ENCODE data around the gene CHRNB4. TPM values are rescaled to one million over a fixed set of nuclear protein-coding genes. Genes with fewer than 3 reads are reported as not detected.

CHRNB4 gene
- total and polyA plus RNA-seq, 2 donors (not counting 1 experiment from before 2014, with no cell fraction given): not detected

DNA sequence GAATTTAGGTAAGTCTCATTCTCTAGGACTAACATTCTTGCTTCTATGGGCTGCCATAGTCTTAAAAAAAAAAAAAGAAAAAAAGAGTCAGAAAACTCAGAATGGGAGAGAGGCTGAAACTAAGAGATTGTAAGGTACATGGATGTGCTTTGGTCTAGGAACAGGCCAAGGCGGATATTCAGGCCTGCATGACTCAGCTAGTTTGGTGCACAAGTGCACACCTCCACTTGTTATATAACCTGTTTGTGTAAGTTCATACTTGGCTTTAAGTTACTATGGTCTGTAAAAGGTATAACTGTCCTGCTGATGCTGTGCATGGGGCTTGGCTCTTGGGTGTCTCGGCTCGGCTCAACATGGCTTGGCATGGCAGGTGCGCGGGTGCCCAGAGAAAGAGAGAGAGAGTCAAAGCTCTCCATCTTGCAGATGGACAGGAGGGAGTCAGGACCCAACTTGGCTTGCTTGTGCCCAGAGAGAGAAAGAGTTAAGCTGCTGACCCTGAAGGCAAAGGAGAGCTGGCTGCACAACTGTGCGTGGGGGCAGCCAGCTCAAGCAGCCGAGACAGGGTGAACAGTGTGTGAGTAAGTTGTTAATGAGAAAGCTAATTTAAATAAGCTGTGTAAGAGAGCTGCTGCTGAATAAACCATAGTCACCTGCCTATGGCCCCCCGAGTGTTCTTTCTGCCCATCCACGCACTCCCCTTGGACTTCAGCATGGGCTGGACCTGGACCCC lies 31.4 kb upstream of the CHRNB4 start:
- Histone ChIP-seq H3K27me3 (replicated peaks in 1 of 4; ENCODE audit: control extremely low read depth in 1 of 4, control insufficient read depth in 3 of 4, insufficient read depth in 4 of 4, low read length in 3 of 4) (no peaks in the 10 kb centered on the region), H3K79me2 (ENCODE audit: control insufficient read depth, insufficient read depth, low read length) (no peaks in the 10 kb centered on the region), H4K20me1 (ENCODE audit: control insufficient read depth, insufficient read depth, low read length, poor library complexity, severe bottlenecking) (no peaks in the 10 kb centered on the region), H3K9me3 (ENCODE audit: control extremely low read depth in 1 of 3, control insufficient read depth in 2 of 3, insufficient read depth in 1 of 3, low read length in 2 of 3) (peaks cover 0 to 6% (median 0%) of the 10 kb centered on the region in 3 donors), H3K4me3 (ENCODE audit: control extremely low read depth in 1 of 5, extremely low read depth in 1 of 5, insufficient read depth in 1 of 5, low read depth in 2 of 5, low read length in 4 of 5) (no peak overlapping the region), H3K4me2 (replicated peaks; ENCODE audit: low read depth, low read length, poor library complexity, severe bottlenecking) (no peak overlapping the region), H3K27ac (ENCODE audit: low read length in 2 of 2) (no peak overlapping the region), H3K4me1 (ENCODE audit: control insufficient read depth in 2 of 2, insufficient read depth in 2 of 2, low read length in 2 of 2) (no peaks in the 10 kb centered on the region), H2AFZ (ENCODE audit: insufficient read depth, low read depth, low read length, poor library complexity, severe bottlenecking) (no peak overlapping the region), H3K9ac (ENCODE audit: low read length) (no peak overlapping the region), H3K36me3 (replicated peaks in 1 of 2; ENCODE audit: control extremely low read depth in 1 of 2, control insufficient read depth in 1 of 2, extremely low read depth in 1 of 2, insufficient read depth in 2 of 2, low read length in 1 of 2) (no peaks in the 10 kb centered on the region)
- Mint-ChIP-seq H3K27me3 (peaks cover 9% of the 10 kb centered on the region), H3K4me3 (no peak overlapping the region), H3K4me1 (no peaks in the 10 kb centered on the region), H3K27ac (no peak overlapping the region), H3K9me3 (ENCODE audit: insufficient read depth) (no peaks in the 10 kb centered on the region)
- intact Hi-C loops (cut with micrococcal nuclease): no loop called here
- ChIA-PET POLR2A (no interaction called here), CTCF (interaction anchor here (0.7 kb wide), 1 partner anchor 26 kb away, joined by 3 read pairs; no protein-coding TSS in a partner anchor)
- TF ChIP-seq EZH2 (IDR thresholded peaks at IDR 0.05; ENCODE audit: borderline replicate concordance, insufficient read depth, low read depth, low read length, poor library complexity, severe bottlenecking): no peak
- TF ChIP-seq, protein P1, sequence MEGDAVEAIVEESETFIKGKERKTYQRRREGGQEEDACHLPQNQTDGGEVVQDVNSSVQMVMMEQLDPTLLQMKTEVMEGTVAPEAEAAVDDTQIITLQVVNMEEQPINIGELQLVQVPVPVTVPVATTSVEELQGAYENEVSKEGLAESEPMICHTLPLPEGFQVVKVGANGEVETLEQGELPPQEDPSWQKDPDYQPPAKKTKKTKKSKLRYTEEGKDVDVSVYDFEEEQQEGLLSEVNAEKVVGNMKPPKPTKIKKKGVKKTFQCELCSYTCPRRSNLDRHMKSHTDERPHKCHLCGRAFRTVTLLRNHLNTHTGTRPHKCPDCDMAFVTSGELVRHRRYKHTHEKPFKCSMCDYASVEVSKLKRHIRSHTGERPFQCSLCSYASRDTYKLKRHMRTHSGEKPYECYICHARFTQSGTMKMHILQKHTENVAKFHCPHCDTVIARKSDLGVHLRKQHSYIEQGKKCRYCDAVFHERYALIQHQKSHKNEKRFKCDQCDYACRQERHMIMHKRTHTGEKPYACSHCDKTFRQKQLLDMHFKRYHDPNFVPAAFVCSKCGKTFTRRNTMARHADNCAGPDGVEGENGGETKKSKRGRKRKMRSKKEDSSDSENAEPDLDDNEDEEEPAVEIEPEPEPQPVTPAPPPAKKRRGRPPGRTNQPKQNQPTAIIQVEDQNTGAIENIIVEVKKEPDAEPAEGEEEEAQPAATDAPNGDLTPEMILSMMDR (IDR thresholded peaks at IDR 0.05): no peak
- 100% methylated on average over 8 of the region's 9 CpGs for WGBS (ENCODE audit: insufficient coverage)
- ATAC-seq (ENCODE audit: low read depth) (no peak), DNase-seq (no peak)

DNA sequence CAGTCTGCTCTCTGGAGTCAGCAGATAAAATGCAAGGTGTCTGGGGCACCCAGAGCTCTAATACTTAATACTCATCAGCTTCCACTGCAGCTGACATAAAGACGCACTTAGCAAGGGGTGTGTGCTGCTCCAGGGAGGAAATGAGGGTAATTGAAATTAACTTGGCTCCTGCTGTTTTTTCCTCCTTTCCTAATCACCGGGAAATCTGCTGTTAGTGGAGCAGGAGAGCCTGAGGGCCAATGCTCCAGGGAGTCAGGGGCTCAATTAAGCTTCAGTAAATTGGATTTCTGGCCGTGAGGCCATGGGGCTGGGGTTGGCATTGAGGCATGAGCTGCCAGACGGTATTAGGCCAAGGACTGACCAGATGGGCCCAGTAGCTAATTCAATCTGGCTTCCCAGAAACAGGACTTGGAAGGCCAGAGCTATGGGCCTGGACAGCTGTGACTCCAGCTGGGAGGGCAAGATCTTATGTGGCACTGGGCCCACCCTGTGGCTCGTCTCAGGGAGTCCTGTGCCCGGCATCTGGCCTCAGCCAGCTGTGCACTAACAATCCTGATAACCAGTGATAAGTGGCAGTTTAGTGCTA lies 30.7 kb upstream of the CHRNB4 start:
- Histone ChIP-seq H4K20me1 (ENCODE audit: control insufficient read depth, insufficient read depth, low read length, poor library complexity, severe bottlenecking) (no peaks in the 10 kb centered on the region), H3K4me2 (replicated peaks; ENCODE audit: low read depth, low read length, poor library complexity, severe bottlenecking) (no peak overlapping the region), H3K9ac (ENCODE audit: low read length) (no peak overlapping the region), H3K27me3 (replicated peaks in 1 of 4; ENCODE audit: control extremely low read depth in 1 of 4, control insufficient read depth in 3 of 4, insufficient read depth in 4 of 4, low read length in 3 of 4) (no peaks in the 10 kb centered on the region), H3K27ac (ENCODE audit: low read length in 2 of 2) (no peak overlapping the region), H3K4me1 (ENCODE audit: control insufficient read depth in 2 of 2, insufficient read depth in 2 of 2, low read length in 2 of 2) (no peaks in the 10 kb centered on the region), H3K79me2 (ENCODE audit: control insufficient read depth, insufficient read depth, low read length) (no peaks in the 10 kb centered on the region), H3K4me3 (ENCODE audit: control extremely low read depth in 1 of 5, extremely low read depth in 1 of 5, insufficient read depth in 1 of 5, low read depth in 2 of 5, low read length in 4 of 5) (no peak overlapping the region), H3K36me3 (replicated peaks in 1 of 2; ENCODE audit: control extremely low read depth in 1 of 2, control insufficient read depth in 1 of 2, extremely low read depth in 1 of 2, insufficient read depth in 2 of 2, low read length in 1 of 2) (no peaks in the 10 kb centered on the region), H3K9me3 (ENCODE audit: control extremely low read depth in 1 of 3, control insufficient read depth in 2 of 3, insufficient read depth in 1 of 3, low read length in 2 of 3) (peaks cover 0 to 6% (median 0%) of the 10 kb centered on the region in 3 donors), H2AFZ (ENCODE audit: insufficient read depth, low read depth, low read length, poor library complexity, severe bottlenecking) (no peak overlapping the region)
- TF ChIP-seq, protein P1 (IDR thresholded peaks at IDR 0.05): no peak
- TF ChIP-seq EZH2 (IDR thresholded peaks at IDR 0.05; ENCODE audit: borderline replicate concordance, insufficient read depth, low read depth, low read length, poor library complexity, severe bottlenecking): no peak
- Mint-ChIP-seq H3K9me3 (ENCODE audit: insufficient read depth) (no peaks in the 10 kb centered on the region), H3K4me3 (no peak overlapping the region), H3K4me1 (no peaks in the 10 kb centered on the region), H3K27ac (no peak overlapping the region), H3K27me3 (peaks cover 11% of the 10 kb centered on the region)
- POLR2A ChIA-PET: no interaction called here
- ATAC-seq (ENCODE audit: low read depth): no peak
- 88% methylated on average over 4 of the region's 6 CpGs for WGBS (ENCODE audit: insufficient coverage)
- DNase-seq: no peak
- CTCF ChIA-PET: interaction anchor here (0.7 kb wide), 1 partner anchor 25 kb away, joined by 3 read pairs; no protein-coding TSS in a partner anchor
- intact Hi-C loops (cut with micrococcal nuclease): no loop called here
